ENCODE data around the gene SYTL3. TPM values are rescaled to one million over a fixed set of nuclear protein-coding genes. Genes with fewer than 3 reads are reported as not detected.

The SYTL3 gene
- total RNA-seq, 1 donor = 2.2 TPM

DNA sequence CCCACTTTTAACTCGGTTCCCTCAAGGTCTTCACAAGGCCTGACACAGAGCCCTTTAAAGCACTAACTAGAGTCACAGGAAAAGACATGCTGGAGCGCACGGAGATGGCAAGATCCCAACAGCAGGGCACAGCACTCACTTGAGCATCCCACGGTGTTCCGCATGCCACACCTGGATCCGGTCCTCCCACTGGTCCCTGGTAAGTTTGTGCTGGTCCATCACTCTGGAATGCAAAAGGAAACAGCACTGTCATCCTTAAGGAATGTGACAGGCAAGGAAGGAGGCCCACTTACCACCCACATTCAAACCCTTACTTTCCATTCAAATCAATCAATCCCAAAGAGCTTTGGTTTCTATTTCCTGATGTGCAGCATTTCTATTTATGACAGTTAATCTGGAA is 134.7 kb downstream of the SYTL3 start:
- peaks cover 28% of the 10 kb centered on the region for H3K79me2 ChIP-seq (ENCODE audit: insufficient read depth, low read length)

DNA sequence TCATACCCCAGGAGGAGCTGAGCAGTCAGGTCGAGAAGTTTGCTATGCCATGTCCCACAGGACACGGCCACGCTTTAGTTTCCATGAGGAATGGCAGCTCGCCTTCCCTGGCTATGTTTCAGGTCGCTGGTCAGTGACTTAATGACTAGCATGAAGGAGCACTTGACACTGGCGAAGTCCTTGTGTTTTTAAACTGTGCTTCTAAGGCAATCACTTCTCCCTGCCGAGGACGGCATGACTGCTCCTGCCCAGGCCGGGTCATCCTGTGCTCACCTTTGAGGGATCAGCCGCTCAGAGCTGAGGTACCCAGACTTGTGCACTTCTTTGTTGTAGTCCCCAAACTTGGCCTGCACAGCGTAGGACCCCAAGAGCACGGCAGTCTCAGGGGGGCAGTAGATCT is 135.2 kb downstream of the SYTL3 start:
- Histone ChIP-seq H3K36me3 (ENCODE audit: insufficient read depth, low read length) (peaks cover 77% of the 10 kb centered on the region), H3K4me1 (ENCODE audit: insufficient read depth, low read length) (peaks cover 4% of the 10 kb centered on the region), H2AFZ (ENCODE audit: low read length) (no peak overlapping the region), H3K27ac (ENCODE audit: low read depth, low read length) (peak overlapping the region; percentile 14), H3K79me2 (ENCODE audit: insufficient read depth, low read length) (peaks cover 33% of the 10 kb centered on the region), H3K4me2 (ENCODE audit: insufficient read depth, low read length) (no peak overlapping the region), H3K27me3 (ENCODE audit: insufficient read depth, low read length) (no peaks in the 10 kb centered on the region), H3K4me3 (ENCODE audit: insufficient read depth, low read length) (no peak overlapping the region), H4K20me1 (ENCODE audit: insufficient read depth, low read length) (no peaks in the 10 kb centered on the region), H3K9me3 (ENCODE audit: low read depth, low read length) (no peaks in the 10 kb centered on the region)
- TF ChIP-seq CTCF (IDR thresholded peaks at IDR 0.05; ENCODE audit: extremely low read depth, low read depth, low read length) = no peak
- DNase-seq (ENCODE audit: insufficient read length, low spot score, missing footprints) = no peak

More for the DNA sequence above, 134.7 kb downstream of the SYTL3 start:
- H3K9me3 ChIP-seq (ENCODE audit: low read depth, low read length) = no peaks in the 10 kb centered on the region
- H3K36me3 ChIP-seq (ENCODE audit: insufficient read depth, low read length) = peaks cover 77% of the 10 kb centered on the region
- H2AFZ ChIP-seq (ENCODE audit: low read length) = no peak overlapping the region
- H4K20me1 ChIP-seq (ENCODE audit: insufficient read depth, low read length) = no peaks in the 10 kb centered on the region
- H3K27me3 ChIP-seq (ENCODE audit: insufficient read depth, low read length) = no peaks in the 10 kb centered on the region
- H3K27ac ChIP-seq (ENCODE audit: low read depth, low read length) = peak overlapping the region; percentile 14
- no peak for DNase-seq (ENCODE audit: insufficient read length, low spot score, missing footprints)
- H3K4me1 ChIP-seq (ENCODE audit: insufficient read depth, low read length) = peaks cover 4% of the 10 kb centered on the region
- no peak overlapping the region for H3K4me3 ChIP-seq (ENCODE audit: insufficient read depth, low read length)
- no peak for TF ChIP-seq CTCF (IDR thresholded peaks at IDR 0.05; ENCODE audit: extremely low read depth, low read depth, low read length)
- H3K4me2 ChIP-seq (ENCODE audit: insufficient read depth, low read length) = no peak overlapping the region

- H3K27ac ChIP-seq (ENCODE audit: low read depth, low read length) = no peak overlapping the region
- H2AFZ ChIP-seq (ENCODE audit: low read length) = no peak overlapping the region
- TF ChIP-seq CTCF (IDR thresholded peaks at IDR 0.05; ENCODE audit: extremely low read depth, low read depth, low read length) = no peak
- no peak overlapping the region for H3K4me3 ChIP-seq (ENCODE audit: insufficient read depth, low read length)
- H3K9me3 ChIP-seq (ENCODE audit: low read depth, low read length) = no peaks in the 10 kb centered on the region
- H3K4me1 ChIP-seq (ENCODE audit: insufficient read depth, low read length) = peaks cover 4% of the 10 kb centered on the region
- peaks cover 63% of the 10 kb centered on the region for H3K36me3 ChIP-seq (ENCODE audit: insufficient read depth, low read length)
- H3K27me3 ChIP-seq (ENCODE audit: insufficient read depth, low read length) = no peaks in the 10 kb centered on the region
- peaks cover 44% of the 10 kb centered on the region for H3K79me2 ChIP-seq (ENCODE audit: insufficient read depth, low read length)
- no peak for DNase-seq (ENCODE audit: insufficient read length, low spot score, missing footprints)
- no peaks in the 10 kb centered on the region for H4K20me1 ChIP-seq (ENCODE audit: insufficient read depth, low read length)
- no peak overlapping the region for H3K4me2 ChIP-seq (ENCODE audit: insufficient read depth, low read length)
These were observed 136.9 kb downstream of the SYTL3 start for GRCh38 chr6:158786645-158787304.

GRCh38 chr6:158787395-158787794 is 137.5 kb downstream of the SYTL3 start:
- H2AFZ ChIP-seq (ENCODE audit: low read length) = no peak overlapping the region
- no peaks in the 10 kb centered on the region for H3K9me3 ChIP-seq (ENCODE audit: low read depth, low read length)
- H3K27ac ChIP-seq (ENCODE audit: low read depth, low read length) = no peak overlapping the region
- DNase-seq (ENCODE audit: insufficient read length, low spot score, missing footprints) = no peak
- no peak for TF ChIP-seq CTCF (IDR thresholded peaks at IDR 0.05; ENCODE audit: extremely low read depth, low read depth, low read length)
- H3K4me3 ChIP-seq (ENCODE audit: insufficient read depth, low read length) = no peak overlapping the region
- H3K79me2 ChIP-seq (ENCODE audit: insufficient read depth, low read length) = peaks cover 51% of the 10 kb centered on the region
- H3K4me1 ChIP-seq (ENCODE audit: insufficient read depth, low read length) = peaks cover 4% of the 10 kb centered on the region
- no peaks in the 10 kb centered on the region for H3K27me3 ChIP-seq (ENCODE audit: insufficient read depth, low read length)
- no peak overlapping the region for H3K4me2 ChIP-seq (ENCODE audit: insufficient read depth, low read length)
- H3K36me3 ChIP-seq (ENCODE audit: insufficient read depth, low read length) = peaks cover 57% of the 10 kb centered on the region
- no peaks in the 10 kb centered on the region for H4K20me1 ChIP-seq (ENCODE audit: insufficient read depth, low read length)
